ENCODE data around the gene MT1E. TPM values are rescaled to one million over a fixed set of nuclear protein-coding genes. Genes with fewer than 3 reads are reported as not detected.
"Not testable (repeated sequence)": the region's sequence is repeated elsewhere in the genome, so short reads cannot be mapped to it uniquely, and the experiment has no call there.

The MT1E gene
- total and polyA plus RNA-seq, 11 donors = 33.3 to 192 (median 103) TPM

GRCh38 chr16:56670620-56670934 lies 45.0 kb downstream of the MT1E start:
- ATAC-seq = no peak
- peaks cover 13 to 88% (median 41%) of the 10 kb centered on the region in 9 donors for H3K27me3 ChIP-seq
- intact Hi-C loops (cut with DNase I) = no loop called here
- TF ChIP-seq, protein P1, sequence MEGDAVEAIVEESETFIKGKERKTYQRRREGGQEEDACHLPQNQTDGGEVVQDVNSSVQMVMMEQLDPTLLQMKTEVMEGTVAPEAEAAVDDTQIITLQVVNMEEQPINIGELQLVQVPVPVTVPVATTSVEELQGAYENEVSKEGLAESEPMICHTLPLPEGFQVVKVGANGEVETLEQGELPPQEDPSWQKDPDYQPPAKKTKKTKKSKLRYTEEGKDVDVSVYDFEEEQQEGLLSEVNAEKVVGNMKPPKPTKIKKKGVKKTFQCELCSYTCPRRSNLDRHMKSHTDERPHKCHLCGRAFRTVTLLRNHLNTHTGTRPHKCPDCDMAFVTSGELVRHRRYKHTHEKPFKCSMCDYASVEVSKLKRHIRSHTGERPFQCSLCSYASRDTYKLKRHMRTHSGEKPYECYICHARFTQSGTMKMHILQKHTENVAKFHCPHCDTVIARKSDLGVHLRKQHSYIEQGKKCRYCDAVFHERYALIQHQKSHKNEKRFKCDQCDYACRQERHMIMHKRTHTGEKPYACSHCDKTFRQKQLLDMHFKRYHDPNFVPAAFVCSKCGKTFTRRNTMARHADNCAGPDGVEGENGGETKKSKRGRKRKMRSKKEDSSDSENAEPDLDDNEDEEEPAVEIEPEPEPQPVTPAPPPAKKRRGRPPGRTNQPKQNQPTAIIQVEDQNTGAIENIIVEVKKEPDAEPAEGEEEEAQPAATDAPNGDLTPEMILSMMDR (IDR thresholded peaks at IDR 0.05) = no peak
- TF ChIP-seq POLR2A (IDR thresholded peaks at IDR 0.05) = no peak
- H3K4me1 ChIP-seq = peaks cover 0 to 22% (median 10%) of the 10 kb centered on the region in 12 donors
- no peak overlapping the region for H3K4me3 ChIP-seq
- H3K27ac ChIP-seq = no peak overlapping the region
- 50 to 71% (median 60%) methylated on average over 1 to 2 of the region's 2 CpGs for WGBS, 4 donors
- H3K9me3 ChIP-seq = no peaks in the 10 kb centered on the region
- no peak for DNase-seq
- no peaks in the 10 kb centered on the region for H3K36me3 ChIP-seq

DNA sequence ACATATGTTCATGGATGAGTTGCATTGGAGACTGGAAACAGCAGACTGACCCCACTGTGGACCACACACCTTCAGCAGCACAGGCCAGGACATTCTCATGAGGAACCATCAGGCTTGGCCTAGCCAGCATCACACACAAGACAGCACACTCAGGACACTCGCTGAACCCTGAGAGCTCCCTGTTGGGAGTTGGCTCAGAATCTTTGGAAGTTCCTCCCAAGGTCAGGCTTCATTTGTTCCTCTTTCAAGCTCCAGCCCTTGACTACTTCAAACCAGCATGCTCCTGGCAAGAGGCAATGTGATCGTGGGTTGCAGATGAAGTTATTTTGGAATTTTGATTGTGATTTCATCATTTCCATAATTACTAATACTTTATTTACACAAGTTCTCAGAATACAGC lies 46.1 kb downstream of the MT1E start:
- peaks cover 14 to 81% (median 33%) of the 10 kb centered on the region in 9 donors for H3K27me3 ChIP-seq
- ATAC-seq; H3K4me3 ChIP-seq; H3K27ac ChIP-seq; DNase-seq; intact Hi-C loops (cut with DNase I); H3K9me3 ChIP-seq; H3K36me3 ChIP-seq: not testable (repeated sequence)
- peaks cover 0 to 28% (median 15%) of the 10 kb centered on the region in 12 donors for H3K4me1 ChIP-seq
- 65 to 84% (median 71%) methylated on average over 2 of the region's 2 CpGs for WGBS, 4 donors

DNA sequence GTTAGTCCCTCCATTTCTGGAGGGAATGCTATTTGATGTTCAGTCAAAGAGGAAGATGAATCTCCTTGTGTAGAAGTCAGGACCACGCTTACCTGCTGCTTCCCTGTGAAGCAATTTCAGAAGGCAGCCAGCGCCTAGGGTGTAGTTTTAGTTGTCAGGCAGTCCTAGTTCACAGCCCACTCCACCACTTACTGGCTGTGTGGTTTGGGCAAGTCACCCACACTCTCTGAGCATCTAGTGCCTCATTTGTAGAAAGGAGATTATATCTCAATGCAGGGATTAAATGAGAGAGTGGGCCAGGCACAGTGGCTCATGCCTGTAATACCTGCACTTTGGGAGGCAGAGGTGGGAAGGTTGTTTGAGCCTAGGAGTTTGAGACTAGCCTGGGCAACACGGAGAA lies 46.6 kb downstream of the MT1E start:
- H3K36me3 ChIP-seq; intact Hi-C loops (cut with DNase I); H3K9me3 ChIP-seq; H3K27ac ChIP-seq; DNase-seq; H3K4me3 ChIP-seq; ATAC-seq: not testable (repeated sequence)
- Histone ChIP-seq H3K27me3 (peaks cover 13 to 76% (median 33%) of the 10 kb centered on the region in 9 donors), H3K4me1 (peaks cover 0 to 28% (median 15%) of the 10 kb centered on the region in 12 donors)
- 67 to 87% (median 72%) methylated on average over 3 of the region's 3 CpGs for WGBS, 4 donors

DNA sequence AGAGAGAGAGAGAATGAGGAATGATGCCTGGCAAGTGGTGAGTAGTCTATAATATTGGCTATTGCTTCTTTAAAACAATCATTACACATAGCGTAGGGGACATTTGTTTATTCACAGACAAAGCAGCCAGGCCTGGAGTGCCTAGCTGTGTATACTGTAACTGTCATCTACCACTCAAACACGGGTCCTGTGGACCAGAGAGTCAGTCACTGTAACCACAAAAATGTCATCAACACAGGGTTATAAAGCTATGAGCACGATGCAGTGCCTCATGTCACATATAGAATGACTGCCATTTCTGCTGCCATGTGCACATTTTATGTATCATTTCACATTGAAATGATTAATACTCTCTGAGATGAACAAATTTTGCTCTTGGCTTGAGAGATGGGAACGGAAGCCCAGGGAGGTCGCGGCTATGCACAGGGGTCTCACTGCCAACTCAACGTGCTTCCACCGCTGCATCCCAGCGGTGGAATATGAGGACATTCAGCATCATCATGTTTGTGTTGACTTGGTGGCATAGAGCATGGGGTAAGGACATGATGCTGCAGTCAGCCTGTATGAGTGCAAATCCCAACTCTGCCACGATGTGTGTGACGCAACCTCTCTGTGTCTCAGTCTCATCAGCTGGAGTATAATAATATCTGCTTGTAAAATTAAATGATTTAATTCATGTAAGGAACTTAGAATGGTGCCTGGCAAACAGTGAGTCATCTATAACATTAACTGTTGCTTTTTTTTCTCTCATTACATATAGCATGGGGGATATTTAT lies 47.4 kb downstream of the MT1E start:
- no peak overlapping the region for H3K27ac ChIP-seq
- DNase-seq (no peak), ATAC-seq (no peak)
- H3K4me1 ChIP-seq = peaks cover 0 to 23% (median 11%) of the 10 kb centered on the region in 12 donors
- WGBS, 4 donors = 86 to 90% (median 88%) methylated on average over 11 of the region's 11 CpGs
- H3K36me3 ChIP-seq = no peaks in the 10 kb centered on the region
- TF ChIP-seq, protein P1 (IDR thresholded peaks at IDR 0.05) = no peak
- no peak for TF ChIP-seq POLR2A (IDR thresholded peaks at IDR 0.05)
- H3K27me3 ChIP-seq = peaks cover 6 to 68% (median 32%) of the 10 kb centered on the region in 9 donors
- intact Hi-C loops (cut with DNase I) = no loop called here
- H3K4me3 ChIP-seq = no peak overlapping the region
- no peaks in the 10 kb centered on the region for H3K9me3 ChIP-seq

- 38 to 43% (median 41%) methylated on average over 12 of the region's 12 CpGs for WGBS, 4 donors
- peaks cover 0 to 58% (median 23%) of the 10 kb centered on the region in 9 donors for H3K27me3 ChIP-seq
Measured at GRCh38 chr16:56673921-56674320, 48.3 kb downstream of the MT1E start.

DNA sequence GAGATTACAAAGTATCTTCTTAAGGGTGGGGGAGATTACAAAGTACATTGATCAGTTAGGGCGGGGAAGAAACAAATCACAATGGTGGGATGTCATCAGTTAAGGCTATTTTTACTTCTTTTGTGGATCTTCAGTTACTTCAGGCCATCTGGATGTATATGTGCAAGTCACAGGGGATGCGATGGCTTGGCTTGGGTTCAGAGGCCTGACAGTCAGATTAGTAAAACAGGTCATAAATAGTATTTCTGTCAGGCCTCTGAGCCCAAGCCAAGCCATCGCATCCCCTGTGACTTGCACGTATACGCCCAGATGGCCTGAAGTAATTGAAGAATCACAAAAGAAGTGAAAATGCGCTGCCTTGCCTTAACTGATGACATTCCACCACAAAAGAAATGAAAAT lies 49.0 kb downstream of the MT1E start:
- not testable (repeated sequence) for H3K4me3 ChIP-seq, ATAC-seq, H3K36me3 ChIP-seq, DNase-seq, H3K27ac ChIP-seq, H3K9me3 ChIP-seq
- 82 to 87% (median 84%) methylated on average over 6 of the region's 6 CpGs for WGBS, 4 donors
- intact Hi-C loops (cut with DNase I) = loop anchor here in 2 of 10 donors (1.0 to 2.0 kb wide), 2 partner anchors 28 kb away; no protein-coding TSS in a partner anchor
- Histone ChIP-seq H3K4me1 (peaks cover 0 to 13% (median 6%) of the 10 kb centered on the region in 12 donors), H3K27me3 (peaks cover 0 to 52% (median 18%) of the 10 kb centered on the region in 9 donors)

More at GRCh38 chr16:56673921-56674320, 48.3 kb downstream of the MT1E start:
- TF ChIP-seq POLR2A (IDR thresholded peaks at IDR 0.05) = no peak
- TF ChIP-seq, protein P1 (IDR thresholded peaks at IDR 0.05) = peak; percentile 37 to 67 (median 55)
- DNase-seq = no peak
- Histone ChIP-seq H3K27ac (no peak overlapping the region), H3K4me3 (no peak overlapping the region), H3K36me3 (no peaks in the 10 kb centered on the region), H3K4me1 (peaks cover 0 to 19% (median 9%) of the 10 kb centered on the region in 12 donors), H3K9me3 (no peaks in the 10 kb centered on the region)
- intact Hi-C loops (cut with DNase I) = loop anchor here in 2 of 10 donors (1.0 to 2.0 kb wide), 2 partner anchors 28 to 29 kb away; no protein-coding TSS in a partner anchor
- peak in 3 of 4 donors; percentile 42 to 66 (median 55) for ATAC-seq
